Caco-2 (cell line): ENCODE measurements around the gene SLC15A2. TPM values are rescaled to one million over a fixed set of nuclear protein-coding genes. Genes with fewer than 3 reads are reported as not detected.

Source experiments
- BruUV-seq: library from RNA; stranded (reverse); fragments of 400-500 nt; replicated peaks from 2 replicates; lab custom pipeline; 2021; lab: Mats Ljungman, UMichigan
- CTCF ChIA-PET: fragments of 300-600 bp; sonication (Branson Sonifier 250); formaldehyde crosslinking; loops from one replicate; lab custom pipeline; 2022; ENCODE audit warnings: antibody characterized with exemption; lab: Charles Lee
- POLR2A ChIA-PET: fragments of 300-600 bp; sonication (Branson Sonifier 250); formaldehyde crosslinking; loops from one replicate; lab custom pipeline; 2022; ENCODE audit warnings: antibody characterized with exemption; lab: Charles Lee
- DNase-seq, 2 experiments: peaks; one replicate each; pipeline versions ENCODE4 v3.0.0 to v3.0.0-alpha.2; 2020 to 2022
- H3K27me3 ChIP-seq: replicated peaks from 2 replicates; pipeline ENCODE4 v1.6.0; 2011; ENCODE audit warnings: low read length; ENCODE audit not compliant: control insufficient read depth, insufficient read depth
- H3K36me3 ChIP-seq: 2 replicates; pipeline ENCODE4 v1.5.1; 2011; ENCODE audit warnings: low read length; ENCODE audit not compliant: control insufficient read depth, insufficient read depth
- H3K4me1 ChIP-seq: fragments of 250-450 bp; sonication (Bioruptor Pico); 2 replicates; pipeline ENCODE4 v1.5.1; 2020; ENCODE audit warnings: mild to moderate bottlenecking
- H3K4me3 ChIP-seq: 2 replicates; pipeline ENCODE4 v1.5.1; 2011; ENCODE audit warnings: low read depth, mild to moderate bottlenecking, control low read depth, low read length
- H3K9me3 ChIP-seq: fragments of 250-450 bp; sonication (Bioruptor Pico); 2 replicates; pipeline ENCODE4 v1.5.1; 2020; ENCODE audit warnings: mild to moderate bottlenecking, moderate library complexity
- H3K27ac Mint-ChIP-seq: one replicate; pipeline ENCODE4 v1.8.0; 2022; ENCODE audit warnings: mixed read lengths; ENCODE audit not compliant: unreplicated experiment
- H3K27me3 Mint-ChIP-seq: one replicate; pipeline ENCODE4 v1.8.0; 2022; ENCODE audit warnings: mixed read lengths; ENCODE audit not compliant: insufficient read depth, unreplicated experiment
- H3K36me3 Mint-ChIP-seq: one replicate; pipeline ENCODE4 v1.8.0; 2022; ENCODE audit warnings: mild to moderate bottlenecking, mixed read lengths; ENCODE audit not compliant: insufficient read depth, unreplicated experiment
- H3K4me1 Mint-ChIP-seq: one replicate; pipeline ENCODE4 v1.8.0; 2022; ENCODE audit warnings: low read depth, mixed read lengths; ENCODE audit not compliant: unreplicated experiment
- H3K4me3 Mint-ChIP-seq: one replicate; pipeline ENCODE4 v1.8.0; 2022; ENCODE audit warnings: mild to moderate bottlenecking, moderate library complexity, mixed read lengths; ENCODE audit not compliant: unreplicated experiment
- H3K9me3 Mint-ChIP-seq: one replicate; pipeline ENCODE4 v1.8.0; 2022; ENCODE audit warnings: mixed read lengths; ENCODE audit not compliant: unreplicated experiment
- CTCF ChIP-seq, 2 experiments: fragments of 200-600 bp in 1 of 2; IDR thresholded peaks; 1 replicate in 1 of 2; 2 replicates in 1 of 2; pipeline versions ENCODE4 v1.5.1 to v1.8.0; 2011 to 2022; ENCODE audit warnings: antibody characterized with exemption in 1 of 2, control low read depth in 1 of 2, inconsistent platforms in 1 of 2, low read depth in 1 of 2, low read length in 1 of 2, mild to moderate bottlenecking in 1 of 2, moderate library complexity in 1 of 2; ENCODE audit not compliant: insufficient read depth in 1 of 2, severe bottlenecking in 1 of 2, unreplicated experiment in 1 of 2
- intact Hi-C: fragments of 100-400 bp; cut with micrococcal nuclease; formaldehyde crosslinking; loops from one replicate; pipeline ENCODE4 v1.10.0; 2022; ENCODE audit not compliant: unreplicated experiment
- total RNA-seq: library from RNA; stranded (reverse); gene quantifications from 2 replicates; pipeline ENCODE4 v1.2.3, GENCODE V29; 2022

SLC15A2 gene
- total RNA-seq, 1 experiment from 2014 or later = 4.7 TPM

DNA sequence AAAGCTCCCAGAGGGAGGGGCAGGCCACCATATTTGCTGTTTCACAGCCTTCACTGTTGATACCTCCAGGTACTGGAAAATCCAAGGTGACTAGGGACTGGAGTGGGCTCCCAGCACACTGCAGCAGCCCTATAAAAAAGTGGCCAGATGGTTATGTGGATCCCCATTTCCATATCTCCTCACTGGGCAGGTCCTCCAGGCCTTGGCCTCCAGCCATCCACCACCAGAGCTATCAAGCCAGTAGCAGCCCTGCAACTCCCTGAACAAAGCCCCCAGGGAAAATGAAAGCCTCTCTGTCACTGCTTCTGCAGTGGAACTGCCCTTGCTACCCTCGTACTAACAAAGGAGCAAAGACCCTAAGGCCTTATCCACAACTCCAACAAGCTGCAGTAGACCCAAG lies 69.4 kb downstream of the SLC15A2 start:
- Mint-ChIP-seq H3K27ac (no peak overlapping the region), H3K4me3 (no peak overlapping the region), H3K9me3 (no peaks in the 10 kb centered on the region), H3K27me3 (peaks cover 2% of the 10 kb centered on the region), H3K36me3 (no peaks in the 10 kb centered on the region), H3K4me1 (no peaks in the 10 kb centered on the region)
- BruUV-seq = no TSS peak
- POLR2A ChIA-PET = no interaction called here
- no peak for DNase-seq
- intact Hi-C loops = no loop called here
- Histone ChIP-seq H3K36me3 (no peaks in the 10 kb centered on the region), H3K4me3 (no peak overlapping the region), H3K9me3 (no peaks in the 10 kb centered on the region), H3K27me3 (no peaks in the 10 kb centered on the region), H3K4me1 (no peaks in the 10 kb centered on the region)
- TF ChIP-seq CTCF (IDR thresholded peaks at IDR 0.05; ENCODE audit: insufficient read depth in 1 of 2, low read depth in 1 of 2, low read length in 1 of 2, severe bottlenecking in 1 of 2, unreplicated experiment in 1 of 2) = no peak
- CTCF ChIA-PET = no interaction called here

DNA sequence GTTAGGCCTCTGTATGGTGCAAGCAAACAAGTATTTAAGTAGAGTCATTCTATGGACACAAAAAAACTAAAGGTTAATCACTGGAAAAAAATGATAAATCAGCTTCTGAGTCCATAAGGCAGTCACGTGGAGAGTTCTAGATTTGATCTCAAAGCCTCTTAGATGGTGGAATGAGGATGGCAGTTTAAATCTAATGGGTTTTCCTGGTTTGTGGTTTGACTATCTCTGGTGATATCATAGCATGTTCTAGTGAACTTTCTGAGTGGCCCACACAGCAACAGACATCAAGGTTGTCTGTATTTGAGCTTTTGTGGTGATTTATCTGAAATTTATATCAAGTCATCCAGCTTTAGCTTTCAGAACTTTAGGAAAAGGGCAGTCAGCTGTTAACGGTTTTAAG lies 75.4 kb downstream of the SLC15A2 start:
- intact Hi-C loops = no loop called here
- peaks cover 6% of the 10 kb centered on the region for H3K4me1 Mint-ChIP-seq
- CTCF ChIA-PET = no interaction called here

GRCh38 chr3:121970047-121970446 lies 75.8 kb downstream of the SLC15A2 start:
- peaks cover 2% of the 10 kb centered on the region for H3K27me3 Mint-ChIP-seq
- BruUV-seq = no TSS peak

More for the DNA sequence above, 75.4 kb downstream of the SLC15A2 start:
- Mint-ChIP-seq H3K27ac (no peak overlapping the region), H3K36me3 (no peaks in the 10 kb centered on the region), H3K4me3 (no peak overlapping the region), H3K9me3 (no peaks in the 10 kb centered on the region), H3K27me3 (peaks cover 2% of the 10 kb centered on the region)
- TF ChIP-seq CTCF (IDR thresholded peaks at IDR 0.05; ENCODE audit: insufficient read depth in 1 of 2, low read depth in 1 of 2, low read length in 1 of 2, severe bottlenecking in 1 of 2, unreplicated experiment in 1 of 2) = no peak
- Histone ChIP-seq H3K4me1 (peaks cover 16% of the 10 kb centered on the region; the same call in 1 of the 2 replicates), H3K4me3 (no peak overlapping the region), H3K27me3 (no peaks in the 10 kb centered on the region), H3K9me3 (no peaks in the 10 kb centered on the region), H3K36me3 (no peaks in the 10 kb centered on the region)
- POLR2A ChIA-PET = no interaction called here
- no TSS peak for BruUV-seq
- DNase-seq = no peak

More at GRCh38 chr3:121970047-121970446, 75.8 kb downstream of the SLC15A2 start:
- H3K4me1 ChIP-seq = peaks cover 16% of the 10 kb centered on the region; the same call in 1 of the 2 replicates
- no peaks in the 10 kb centered on the region for H3K36me3 ChIP-seq
- TF ChIP-seq CTCF (IDR thresholded peaks at IDR 0.05; ENCODE audit: insufficient read depth in 1 of 2, low read depth in 1 of 2, low read length in 1 of 2, severe bottlenecking in 1 of 2, unreplicated experiment in 1 of 2) = no peak
- intact Hi-C loops = no loop called here
- no peaks in the 10 kb centered on the region for H3K27me3 ChIP-seq
- H3K9me3 ChIP-seq = no peaks in the 10 kb centered on the region
- H3K9me3 Mint-ChIP-seq = no peaks in the 10 kb centered on the region
- peaks cover 6% of the 10 kb centered on the region for H3K4me1 Mint-ChIP-seq
- no peak overlapping the region for H3K4me3 Mint-ChIP-seq
- H3K4me3 ChIP-seq = no peak overlapping the region
- no peak for DNase-seq
- no peak overlapping the region for H3K27ac Mint-ChIP-seq
- H3K36me3 Mint-ChIP-seq = no peaks in the 10 kb centered on the region
- POLR2A ChIA-PET = no interaction called here
- CTCF ChIA-PET = no interaction called here
